Melanocyte of skin (primary cell): Measurements from ENCODE around the gene TRIM40. TPM values are rescaled to one million over a fixed set of nuclear protein-coding genes. Genes with fewer than 3 reads are reported as not detected.

Source experiments
- small RNA-seq, 2 donors: library from RNA; depleted of rRNA; stranded (forward); fragments of <200 nt; gene quantifications; one replicate each; pipeline ENCODE3, GENCODE V24; 2012
- total RNA-seq, 2 donors: library from RNA; depleted of rRNA; stranded (reverse); fragments of >200 nt; gene quantifications; 2 replicates each; pipeline ENCODE4 v1.2.3, GENCODE V29; 2012

TRIM40 gene
- not detected for total RNA-seq

DNA sequence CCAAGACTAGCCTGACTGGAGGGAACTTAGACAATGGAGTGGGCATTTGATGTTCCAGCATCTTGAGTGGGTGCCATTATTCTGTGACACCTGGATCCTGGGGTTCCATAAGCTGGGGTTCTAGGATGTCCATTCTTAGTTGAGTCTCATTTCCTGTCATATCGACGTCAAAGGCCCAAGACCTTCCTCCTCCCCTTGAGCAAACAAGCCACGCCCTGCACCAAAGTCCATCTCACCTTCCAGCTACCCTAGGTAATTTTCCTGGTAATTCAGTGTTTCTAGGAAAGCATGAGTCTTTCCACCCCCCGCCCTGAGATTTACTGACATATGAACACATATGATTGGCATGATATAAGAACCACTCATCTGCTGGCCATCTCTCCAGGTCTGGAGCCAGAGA, at the start of gene TRIM40:
TRIM40 (plus strand) TSS at position 384 of the 400 bp plus-strand sequence. CDS start 897 bp downstream, outside the sequence.

DNA sequence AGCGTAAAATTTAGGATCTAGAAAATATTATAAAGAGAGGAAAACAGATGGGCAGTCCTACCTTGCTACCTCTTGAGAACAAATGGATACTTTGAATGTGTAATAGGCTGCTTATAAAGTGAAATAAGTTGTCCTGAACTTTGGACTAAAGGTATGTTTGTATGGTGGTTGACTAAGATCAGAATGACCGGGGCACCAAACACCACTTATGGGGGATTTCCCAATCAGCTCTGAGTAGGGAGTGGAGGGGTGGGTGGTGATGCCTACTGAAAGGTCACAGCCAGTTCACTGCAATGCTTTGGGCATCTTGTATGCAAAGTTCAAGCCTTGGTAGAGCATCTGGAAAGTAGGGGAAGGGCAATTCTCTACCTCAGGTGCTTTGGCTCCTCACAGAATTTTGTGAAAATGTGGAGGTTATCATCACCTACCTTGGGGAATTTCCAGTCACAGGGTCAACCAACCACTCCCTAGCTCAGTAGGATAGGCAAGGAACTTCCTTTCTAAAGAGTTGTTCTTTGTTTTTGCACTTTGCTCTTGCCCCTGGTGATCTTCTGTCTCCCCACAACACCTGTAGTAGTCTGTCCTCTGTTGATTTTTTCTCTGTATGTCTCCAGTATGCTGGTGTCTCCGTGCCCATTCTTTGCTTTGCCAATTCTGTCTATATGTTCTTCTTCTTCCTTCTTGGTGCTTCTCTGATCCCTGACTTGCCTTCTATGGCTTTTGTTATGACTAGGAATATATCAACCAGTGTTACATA, 22.8 kb upstream of the TRIM40 start, which contains the start of gene TRIM31:
TRIM31 (minus strand) TSS at position 88 of the 757 bp plus-strand sequence. CDS start 285 bp downstream, outside the sequence.

GRCh38 chr6:30160785-30161531, 25.0 kb downstream of the TRIM40 start, which contains the start of gene TRIM10:
Gene TRIM10 (minus strand): TSS chr6:30161211. CDS start chr6:30160858, 353 bp downstream.

GRCh38 chr6:30163090-30163917, 27.4 kb downstream of the TRIM40 start, which contains the start of gene TRIM15:
Gene TRIM15 (plus strand): TSS chr6:30163546. CDS start chr6:30163685, 139 bp downstream.

Small RNAs within 50 kb of the gene (small RNA-seq; reads per million reads assigned to genes)
- 0 reads per million in 2 donors for gene RF00554

Other genes with a start within 250 kb of the TRIM40 start
- 1,000 to 10,000 TPM in 1 of 2 donors, 100 to 1,000 TPM in 1; 555 to 1,080 TPM for gene HLA-A, start 193.6 kb upstream of the TRIM40 start, total RNA-seq
- gene POLR1H, start 74.9 kb upstream of the TRIM40 start, total RNA-seq, result 10 to 100 TPM; 16.9 to 28.6 TPM
- 10 to 100 TPM; 29.6 to 35.0 TPM for gene PPP1R11, start 68.9 kb upstream of the TRIM40 start, total RNA-seq
- not detected for gene RNF39, start 60.4 kb upstream of the TRIM40 start, total RNA-seq
- gene TRIM31, start 23.1 kb upstream of the TRIM40 start, total RNA-seq, result not detected
- gene TRIM10, start 25.1 kb downstream of the TRIM40 start, total RNA-seq, result not detected
- gene TRIM15, start 27.4 kb downstream of the TRIM40 start, total RNA-seq, result not detected
- 10 to 100 TPM; 33.7 to 35.6 TPM for gene TRIM26, start 77.3 kb downstream of the TRIM40 start, total RNA-seq
- 1 to 10 TPM; 6.7 to 9.3 TPM for gene TRIM39, start 190.8 kb downstream of the TRIM40 start, total RNA-seq
- 10 to 100 TPM; 24.8 to 38.0 TPM for gene RPP21, start 209.0 kb downstream of the TRIM40 start, total RNA-seq